IMR-90 (cell line): ENCODE measurements around the gene ZNF423. TPM values are rescaled to one million over a fixed set of nuclear protein-coding genes. Genes with fewer than 3 reads are reported as not detected.

Experiments used
- ATAC-seq: fragments of 200-7000 bp; cut with Tn5 transposase; 2 replicates; pipeline ENCODE4 v1.9.1; 2020; ENCODE audit warnings: low read depth, mild to moderate bottlenecking, moderate library complexity
- BruUV-seq: library from RNA; stranded (reverse); fragments of 400-500 nt; replicated peaks from 2 replicates; lab custom pipeline; 2021; lab: Mats Ljungman, UMichigan
- CTCF ChIA-PET: fragments of 300-600 bp; formaldehyde crosslinking; extraction: SDS; loops from one replicate; lab custom pipeline; 2021; ENCODE audit warnings: antibody characterized with exemption; lab: Yijun Ruan, JAX
- POLR2A ChIA-PET: fragments of 300-600 bp; sonication (Branson Sonifier 250); formaldehyde crosslinking; loops from one replicate; lab custom pipeline; 2022; ENCODE audit warnings: antibody characterized with exemption; ENCODE audit not compliant: unreplicated experiment; lab: Charles Lee
- DNase-seq: peaks from one replicate; pipeline ENCODE4 v3.0.0; 2013
- H2AFZ ChIP-seq: replicated peaks from 2 replicates; pipeline ENCODE3; 2013; ENCODE audit warnings: low read length, mild to moderate bottlenecking; ENCODE audit not compliant: poor library complexity
- H2AK5ac ChIP-seq: 2 replicates; pipeline ENCODE4 v1.6.1; 2013; ENCODE audit warnings: low read depth, low read length, inconsistent platforms
- H2AK9ac ChIP-seq: replicated peaks from 2 replicates; pipeline ENCODE3; 2013; ENCODE audit warnings: mild to moderate bottlenecking, low read depth, low read length, moderate library complexity; ENCODE audit not compliant: poor library complexity
- H2BK120ac ChIP-seq: 2 replicates; pipeline ENCODE4 v1.6.1; 2013; ENCODE audit warnings: low read depth, low read length, inconsistent platforms
- H2BK15ac ChIP-seq: 3 replicates; pipeline ENCODE4 v1.6.1; 2013; ENCODE audit warnings: low read depth, low read length, inconsistent platforms
- H2BK20ac ChIP-seq: 2 replicates; pipeline ENCODE4 v1.6.1; 2013; ENCODE audit warnings: low read depth, mild to moderate bottlenecking, inconsistent platforms, low read length, moderate library complexity
- H2BK5ac ChIP-seq: 2 replicates; pipeline ENCODE4 v1.6.1; 2013; ENCODE audit warnings: mild to moderate bottlenecking, low read depth, low read length, inconsistent platforms; ENCODE audit not compliant: poor library complexity, severe bottlenecking
- H3K14ac ChIP-seq: replicated peaks from 2 replicates; pipeline ENCODE4 v1.6.1; 2013; ENCODE audit warnings: low read depth, low read length, inconsistent platforms
- H3K18ac ChIP-seq: 2 replicates; pipeline ENCODE4 v1.6.1; 2013; ENCODE audit warnings: low read depth, low read length, control low read depth
- H3K23ac ChIP-seq: 2 replicates; pipeline ENCODE4 v1.6.1; 2013; ENCODE audit warnings: low read depth, low read length, inconsistent platforms
- H3K27ac ChIP-seq: 2 replicates; pipeline ENCODE4 v1.5.1; 2013; ENCODE audit warnings: mild to moderate bottlenecking, control low read depth, low read length; ENCODE audit not compliant: insufficient read depth
- H3K27me3 ChIP-seq: 2 replicates; pipeline ENCODE4 v1.6.1; 2013; ENCODE audit warnings: low read length; ENCODE audit not compliant: control insufficient read depth, insufficient read depth
- H3K36me3 ChIP-seq: 2 replicates; pipeline ENCODE4 v1.6.1; 2013; ENCODE audit warnings: low read length, mixed read lengths; ENCODE audit not compliant: control insufficient read depth, insufficient read depth
- H3K4ac ChIP-seq: 2 replicates; pipeline ENCODE4 v1.6.1; 2013; ENCODE audit warnings: low read depth, low read length, inconsistent platforms
- H3K4me1 ChIP-seq: 2 replicates; pipeline ENCODE4 v1.6.1; 2013; ENCODE audit warnings: low read length, mixed read lengths; ENCODE audit not compliant: control insufficient read depth, insufficient read depth
- H3K4me2 ChIP-seq: 2 replicates; pipeline ENCODE4 v1.6.1; 2013; ENCODE audit warnings: low read depth, mild to moderate bottlenecking, control low read depth, low read length, moderate library complexity
- H3K4me3 ChIP-seq: 2 replicates; pipeline ENCODE4 v1.5.1; 2013; ENCODE audit warnings: low read depth, mild to moderate bottlenecking, control low read depth, low read length, moderate library complexity; ENCODE audit not compliant: insufficient read depth
- H3K56ac ChIP-seq: 2 replicates; pipeline ENCODE4 v1.6.1; 2013; ENCODE audit warnings: low read length, inconsistent platforms; ENCODE audit not compliant: insufficient read depth; ENCODE audit errors: extremely low read depth
- H3K79me1 ChIP-seq, 2 experiments: 2 replicates each; pipeline ENCODE4 v1.6.1; 2013; ENCODE audit warnings: low read length in 2 of 2, inconsistent platforms in 1 of 2, low read depth in 1 of 2
- H3K9ac ChIP-seq: 2 replicates; pipeline ENCODE4 v1.6.1; 2013; ENCODE audit warnings: low read depth, low read length, control low read depth
- H3K9me1 ChIP-seq: 2 replicates; pipeline ENCODE4 v1.6.1; 2013; ENCODE audit warnings: low read length, inconsistent platforms; ENCODE audit not compliant: insufficient read depth
- H3K9me3 ChIP-seq: 2 replicates; pipeline ENCODE4 v1.6.1; 2013; ENCODE audit warnings: low read length; ENCODE audit not compliant: control insufficient read depth, insufficient read depth
- H4K20me1 ChIP-seq: 2 replicates; pipeline ENCODE4 v1.6.1; 2013; ENCODE audit warnings: low read length, inconsistent platforms; ENCODE audit not compliant: insufficient read depth
- H4K5ac ChIP-seq: 2 replicates; pipeline ENCODE4 v1.6.1; 2013; ENCODE audit warnings: mild to moderate bottlenecking, low read depth, low read length, control low read depth
- H4K8ac ChIP-seq, 2 experiments: 2 replicates each; pipeline ENCODE4 v1.6.1; 2013; ENCODE audit warnings: low read depth in 2 of 2, low read length in 2 of 2, control low read depth in 1 of 2, inconsistent platforms in 1 of 2
- H4K91ac ChIP-seq: 2 replicates; pipeline ENCODE4 v1.6.1; 2013; ENCODE audit warnings: low read depth, low read length, inconsistent platforms; ENCODE audit not compliant: insufficient read depth
- CHD1 ChIP-seq: IDR thresholded peaks from 2 replicates; pipeline ENCODE4 v1.6.1; 2012; ENCODE audit warnings: low read depth, low read length, improper control_type of control experiment
- WGBS, 2 experiments: methylation state at CpG; one replicate each; pipeline versions ENCODE4 v1.1.5 to v1.1.7; 2013; ENCODE audit warnings: missing lambda C conversion rate in 2 of 2; ENCODE audit not compliant: insufficient read length in 1 of 2; ENCODE audit errors: extremely low coverage in 2 of 2; 5-methylcytosine and 5-hydroxymethylcytosine counted together
- dilution Hi-C: fragments of 300-500 bp; cut with HindIII; formaldehyde crosslinking; loops from one replicate; pipeline ENCODE4 v1.14.3; 2018; ENCODE audit warnings: low sequenced_read_pairs; ENCODE audit not compliant: unreplicated experiment
- in situ Hi-C: fragments of 300-500 bp; cut with MboI; formaldehyde crosslinking; loops from 3 replicates; pipeline ENCODE4 v1.14.3; 2019; ENCODE audit warnings: low sequenced_read_pairs, inconsistent platforms, mixed read lengths
- intact Hi-C: fragments of 100-400 bp; cut with micrococcal nuclease; formaldehyde crosslinking; loops from 2 replicates; pipeline ENCODE4 v1.10.0; 2022
- polyA plus RNA-seq, 3 experiments: library from polyadenylated mRNA; depleted of rRNA; stranded (reverse); fragments of >200 nt; gene quantifications; 2 replicates each; pipeline ENCODE4 v1.2.3, GENCODE V29; 2012; ENCODE audit warnings: low replicate concordance in 1 of 3
- total RNA-seq: library from RNA; depleted of rRNA; stranded (reverse); fragments of >200 nt; gene quantifications from 2 replicates; pipeline ENCODE4 v1.2.3, GENCODE V29; 2012

The ZNF423 gene
- total and polyA plus RNA-seq, 2 of the 4 experiments (the other 2 are of a cell fraction): under 0.01 to 0.10 TPM

GRCh38 chr16:49524947-49525315 lies 331.0 kb downstream of the ZNF423 start:
- Histone ChIP-seq H4K91ac (no peak overlapping the region), H3K4me2 (no peak overlapping the region), H3K14ac (no peak overlapping the region), H4K8ac (no peak overlapping the region), H4K20me1 (no peaks in the 10 kb centered on the region), H2AFZ (no peak overlapping the region), H3K18ac (no peak overlapping the region), H2AK9ac (no peak overlapping the region), H3K9me1 (no peaks in the 10 kb centered on the region), H4K5ac (no peak overlapping the region), H2AK5ac (no peak overlapping the region), H2BK5ac (no peak overlapping the region), H3K4ac (no peak overlapping the region), H3K4me3 (no peak overlapping the region), H3K79me1 (no peaks in the 10 kb centered on the region), H3K23ac (no peak overlapping the region), H3K4me1 (no peaks in the 10 kb centered on the region), H3K27ac (no peak overlapping the region), H3K9me3 (no peaks in the 10 kb centered on the region), H2BK120ac (no peak overlapping the region), H3K27me3 (peaks cover 3% of the 10 kb centered on the region; the same call in 1 of the 2 replicates), H2BK15ac (no peak overlapping the region), H3K36me3 (no peaks in the 10 kb centered on the region), H2BK20ac (no peak overlapping the region), H3K56ac (no peak overlapping the region), H3K9ac (no peak overlapping the region)
- intact Hi-C loops (no loop called here), dilution Hi-C loops (no loop called here), in situ Hi-C loops (no loop called here)
- TF ChIP-seq CHD1: no peak
- ChIA-PET CTCF (no interaction called here), POLR2A (no interaction called here)
- no peak for DNase-seq
- BruUV-seq: no TSS peak
- ATAC-seq: no peak
- WGBS, 2 experiments: 56% methylated on average over 8 of the region's 9 CpGs; no CpG with 5 or more reads in 1 of the 2 experiments
